A549 treated with RU486 at 1 μM for 4 hours (cell line): ENCODE results near the gene RNF41. TPM values are rescaled to one million over a fixed set of nuclear protein-coding genes. Genes with fewer than 3 reads are reported as not detected.

Experiments
- total RNA-seq: library from RNA; stranded (reverse); fragments of 200-300 nt; extraction: Qiagen RNA extraction; gene quantifications from 5 replicates; pipeline ENCODE4 v1.2.3, GENCODE V29; 2022; ENCODE audit warnings: low read depth

RNF41 gene
- 20.2 to 25.5 TPM (median 24.6 TPM) in 5 replicates for total RNA-seq

DNA sequence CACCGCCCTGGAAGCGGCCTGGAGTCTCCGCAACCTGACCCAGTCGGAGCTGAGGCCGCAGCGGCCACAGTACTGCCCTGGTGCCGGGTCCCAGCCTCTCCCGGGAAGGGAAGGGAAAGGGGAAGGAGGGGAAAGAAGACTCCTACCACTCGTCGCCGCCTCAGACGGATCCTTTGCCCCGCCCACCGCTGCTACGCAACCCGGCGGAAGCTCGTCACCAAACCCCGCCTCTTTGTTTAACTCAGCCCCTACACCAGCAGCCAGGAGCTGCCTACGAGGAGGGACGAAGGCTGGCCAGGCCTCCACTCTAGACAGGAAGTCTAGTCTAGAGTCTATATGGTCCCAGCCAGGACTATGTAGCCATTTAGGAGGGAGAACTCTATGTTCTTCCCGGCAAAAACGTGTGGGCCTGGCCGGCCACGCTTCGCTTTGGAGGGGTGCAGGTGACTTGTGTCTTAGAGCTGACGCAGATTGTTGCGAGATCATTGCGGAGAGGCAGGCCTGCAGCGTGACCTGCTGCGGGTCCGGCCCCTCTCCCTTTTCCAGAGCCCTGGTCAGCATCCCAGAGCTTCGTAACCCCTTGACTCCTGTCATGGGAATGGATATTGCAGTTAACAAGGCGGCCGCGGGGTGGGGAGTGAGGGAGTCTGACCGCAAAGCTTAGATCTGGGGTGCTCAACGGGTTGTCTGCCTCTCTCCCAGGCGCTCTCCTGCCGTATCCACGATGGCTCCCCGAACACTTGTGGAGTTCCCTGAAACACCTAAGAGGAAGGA lies at the start of gene RNF41:
TSS of gene RNF41 (minus strand) at position 166 of the 774 bp plus-strand sequence. CDS start 7,875 bp downstream, outside the sequence.

DNA sequence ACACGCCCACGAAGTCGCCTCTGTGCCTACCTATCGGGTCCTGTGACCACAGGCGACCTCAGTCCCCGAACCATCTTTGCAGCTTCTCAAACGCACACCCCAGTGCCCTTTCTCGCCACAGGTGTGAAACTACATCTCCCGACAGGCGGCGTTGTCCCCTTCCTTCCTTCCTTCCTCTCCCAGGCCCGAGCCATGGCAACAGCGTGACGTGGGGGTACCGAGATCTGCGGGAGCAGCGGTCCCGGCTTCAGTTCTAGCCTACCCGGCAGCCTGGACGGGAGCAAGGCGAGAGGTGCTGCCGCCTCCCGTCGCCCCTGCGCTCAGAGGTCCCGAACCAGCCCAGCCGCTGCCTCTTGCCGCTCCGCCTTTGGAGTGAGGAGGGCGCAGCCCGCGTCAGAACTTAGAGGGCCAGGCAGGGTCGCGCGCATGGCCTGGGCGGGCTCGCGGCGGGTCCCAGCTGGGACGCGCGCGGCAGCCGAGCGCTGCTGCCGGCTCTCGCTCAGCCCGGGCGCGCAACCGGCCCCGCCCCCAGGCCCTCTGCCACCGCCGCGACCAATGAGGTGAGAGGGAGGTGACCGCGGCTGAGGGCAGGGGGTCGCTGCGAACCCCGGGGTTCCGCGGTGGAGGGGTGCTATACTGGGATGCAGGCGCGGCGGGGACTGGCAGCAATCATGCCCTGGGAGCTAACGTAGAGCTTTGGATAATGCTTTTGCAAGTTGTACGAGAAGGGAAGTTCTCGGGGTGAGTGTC lies 45.1 kb upstream of the RNF41 start, which contains the start of gene COQ10A:
TSS of gene COQ10A (plus strand) at position 250 of the 750 bp plus-strand sequence. CDS start at position 427, 177 bp downstream.

DNA sequence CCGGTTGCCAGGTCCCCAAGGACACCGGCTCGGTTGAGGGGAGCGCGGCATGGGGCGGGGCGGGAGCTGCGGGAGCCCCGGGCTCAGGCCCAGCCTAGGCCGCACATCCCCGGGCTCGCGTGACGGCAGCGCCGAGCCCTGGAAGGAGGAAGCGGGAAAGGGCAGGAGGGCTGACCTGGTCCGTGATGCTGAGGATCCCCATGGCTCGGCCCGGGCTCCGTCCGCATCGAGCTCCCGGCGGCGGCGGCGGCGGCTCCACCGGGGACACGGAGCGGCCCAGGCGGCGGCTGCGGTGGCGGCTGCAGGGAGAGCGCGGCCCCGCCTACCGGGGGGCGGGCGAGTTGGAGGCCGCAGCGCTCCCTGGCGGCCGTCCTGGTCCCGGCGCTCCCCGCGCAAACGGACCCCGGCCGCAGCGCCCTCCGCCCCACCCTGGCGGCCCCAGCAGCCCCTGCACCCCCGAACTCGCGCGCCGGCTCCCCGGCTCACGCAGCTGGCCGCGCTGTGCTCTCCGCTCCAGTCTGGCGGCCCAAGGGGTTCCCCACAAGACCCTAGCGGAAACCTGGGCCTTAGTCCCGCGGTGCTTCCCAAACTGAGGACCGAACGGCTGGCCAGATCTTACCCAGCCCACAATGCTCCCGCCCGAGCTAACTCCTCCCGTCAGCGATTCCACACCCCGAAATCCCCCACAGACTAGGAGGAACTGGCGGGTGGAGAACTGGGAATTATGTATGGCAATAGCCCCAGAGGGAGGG lies 36.5 kb upstream of the RNF41 start, which contains the start of gene ANKRD52:
TSS of gene ANKRD52 (minus strand) at position 317 of the 752 bp plus-strand sequence. CDS start at position 202, 115 bp downstream.

DNA sequence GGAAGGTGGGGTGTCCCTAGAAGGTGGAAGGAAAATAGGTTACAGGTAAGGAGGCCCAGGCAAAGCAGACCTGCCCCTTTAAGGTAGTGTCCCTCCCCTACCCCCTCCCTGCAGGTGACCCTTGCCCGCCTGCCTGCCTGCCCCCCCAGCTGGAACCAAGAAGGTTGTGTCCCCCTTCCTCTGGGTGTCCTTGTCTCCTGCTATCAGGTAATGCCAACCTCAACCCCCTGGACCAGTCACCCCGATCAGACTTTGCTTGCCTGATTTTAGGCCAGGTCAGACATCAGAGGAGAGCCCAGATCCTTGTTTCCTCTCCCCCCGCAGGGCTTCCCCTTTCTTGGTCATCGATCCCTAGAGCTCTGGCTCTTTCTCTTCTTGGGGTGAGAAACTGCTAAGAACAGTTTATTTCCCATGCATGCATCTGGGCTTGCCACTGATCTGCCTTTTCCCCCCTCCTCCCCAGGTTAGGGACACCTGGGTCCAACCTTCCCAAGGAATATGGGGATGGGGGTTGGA lies 8.3 kb upstream of the RNF41 start, which contains the start of gene SLC39A5:
TSS of gene SLC39A5 (plus strand) at position 136 of the 516 bp plus-strand sequence. CDS start 1,224 bp downstream, outside the sequence.

GRCh38 chr12:56224102-56224701 lies 2.5 kb upstream of the RNF41 start, which contains the start of gene NABP2:
Gene NABP2 (plus strand): TSS chr12:56224342. CDS start chr12:56224857, 515 bp downstream.

GRCh38 chr12:56189099-56189917 lies 32.4 kb downstream of the RNF41 start, which contains the start of gene SMARCC2:
Gene SMARCC2 (minus strand): TSS chr12:56189483. CDS start chr12:56189461, 22 bp downstream.

GRCh38 chr12:56158029-56158925 lies 63.4 kb downstream of the RNF41 start, which contains the start of gene MYL6:
Gene MYL6 (plus strand): TSS chr12:56158359. CDS start chr12:56158402, 43 bp downstream.

Other genes starting within 250 kb of the RNF41 start
- gene RAB5B, start 247.8 kb downstream of the RNF41 start, total RNA-seq = 23.6 to 34.7 TPM (median 34.3 TPM) in 5 replicates
- gene SUOX, start 224.6 kb downstream of the RNF41 start, total RNA-seq = 7.0 to 9.4 TPM (median 8.1 TPM) in 5 replicates
- gene IKZF4, start 200.9 kb downstream of the RNF41 start, total RNA-seq = 1.8 to 3.4 TPM (median 2.4 TPM) in 5 replicates
- gene RPS26, start 180.0 kb downstream of the RNF41 start, total RNA-seq = 641 to 1,011 TPM (median 739 TPM) in 5 replicates
- 1.1 to 2.8 TPM (median 1.7 TPM) in 5 replicates for gene ERBB3, start 141.8 kb downstream of the RNF41 start, total RNA-seq
- gene PA2G4, start 117.4 kb downstream of the RNF41 start, total RNA-seq = 293 to 379 TPM (median 323 TPM) in 5 replicates
- gene RPL41, start 105.3 kb downstream of the RNF41 start, total RNA-seq = 5,266 to 6,618 TPM (median 5,546 TPM) in 5 replicates
- gene ZC3H10, start 103.7 kb downstream of the RNF41 start, total RNA-seq = 2.4 to 3.7 TPM (median 2.8 TPM) in 5 replicates
- 59.0 to 74.9 TPM (median 65.7 TPM) in 5 replicates for gene ESYT1, start 93.7 kb downstream of the RNF41 start, total RNA-seq
- 71.8 to 84.7 TPM (median 75.8 TPM) in 5 replicates for gene MYL6B, start 69.3 kb downstream of the RNF41 start, total RNA-seq
- gene MYL6, start 63.6 kb downstream of the RNF41 start, total RNA-seq = 2,092 to 2,946 TPM (median 2,208 TPM) in 5 replicates
- gene SMARCC2, start 32.4 kb downstream of the RNF41 start, total RNA-seq = 30.7 to 37.5 TPM (median 36.2 TPM) in 5 replicates
- 58.0 to 66.9 TPM (median 62.4 TPM) in 5 replicates for gene NABP2, start 2.4 kb upstream of the RNF41 start, total RNA-seq
- not detected in 5 replicates for gene SLC39A5, start 8.1 kb upstream of the RNF41 start, total RNA-seq
- gene ANKRD52, start 36.5 kb upstream of the RNF41 start, total RNA-seq = 36.4 to 49.1 TPM (median 44.3 TPM) in 5 replicates
- 16.4 to 20.6 TPM (median 19.3 TPM) in 5 replicates for gene COQ10A, start 45.0 kb upstream of the RNF41 start, total RNA-seq
- 152 to 175 TPM (median 157 TPM) in 5 replicates for gene CS, start 78.4 kb upstream of the RNF41 start, total RNA-seq
- 117 to 168 TPM (median 137 TPM) in 5 replicates for gene CNPY2, start 94.1 kb upstream of the RNF41 start, total RNA-seq
- 11.9 to 16.2 TPM (median 14.3 TPM) in 5 replicates for gene PAN2, start 112.1 kb upstream of the RNF41 start, total RNA-seq
- 0.42 to 0.74 TPM (median 0.59 TPM) in 5 replicates for gene IL23A, start 117.0 kb upstream of the RNF41 start, total RNA-seq
- 10.6 to 11.7 TPM (median 11.3 TPM) in 5 replicates for gene STAT2, start 138.2 kb upstream of the RNF41 start, total RNA-seq
- gene APOF, start 140.9 kb upstream of the RNF41 start, total RNA-seq = not detected in 5 replicates
- 33.4 to 39.1 TPM (median 36.7 TPM) in 5 replicates for gene TIMELESS, start 227.5 kb upstream of the RNF41 start, total RNA-seq
- gene MIP, start 232.7 kb upstream of the RNF41 start, total RNA-seq = not detected in 5 replicates
- 1.6 to 2.1 TPM (median 1.9 TPM) in 5 replicates for gene SPRYD4, start 246.7 kb upstream of the RNF41 start, total RNA-seq